ENCODE results near the gene EDEM2. TPM values are rescaled to one million over a fixed set of nuclear protein-coding genes. Genes with fewer than 3 reads are reported as not detected.

EDEM2 gene
- total and polyA plus RNA-seq, 2 of the 13 experiments (the other 11 are each of a cell fraction or from before 2014, with no cell fraction given), result 33.1 to 46.9 TPM

- intact Hi-C loops (cut with micrococcal nuclease; ENCODE audit: unreplicated experiment) (no loop called here), in situ Hi-C loops (cut with HindIII; ENCODE audit: extremely low pct_ligation_motif_present, low pct_unique_long_range_greater_than_20kb) (loop anchor here (25.0 kb wide), 1 partner anchor 308 kb away; the partner anchor contains the start of gene GDF5)
- no peaks in the 10 kb centered on the region for H3K79me2 ChIP-seq (ENCODE audit: insufficient read depth, low read length)
- CTCF ChIA-PET (ENCODE audit: low intra/inter-chr PET ratio, low total read pairs), result no interaction called here
- DNase-seq (ENCODE audit: low spot score) (peak; percentile 75), FAIRE-seq (peak; percentile 28), ATAC-seq (peak; percentile 81)
- peaks cover 13 to 36% of the 10 kb centered on the region in 2 experiments for H3K36me3 ChIP-seq (replicated peaks in 1 of 2; ENCODE audit: control insufficient read depth in 1 of 2, insufficient read depth in 2 of 2, low read length in 2 of 2)
- 59% methylated on average over 2 of the region's 2 CpGs for WGBS (ENCODE audit: low lambda C conversion rate)
- no peak overlapping the region for H3K4me3 ChIP-seq (replicated peaks in 1 of 3; ENCODE audit: insufficient read depth in 1 of 3, low read depth in 2 of 3, low read length in 3 of 3)
- no peaks in the 10 kb centered on the region for H3K27me3 ChIP-seq (ENCODE audit: control insufficient read depth in 1 of 2, insufficient read depth in 2 of 2, low read length in 2 of 2)
- H3K4me1 ChIP-seq (ENCODE audit: insufficient read depth, low read length), result peaks cover 11% of the 10 kb centered on the region
- POLR2A ChIA-PET, result no interaction called here
- BruUV-seq (replicated peaks), result no TSS peak
- no peak overlapping the region for H3K27ac ChIP-seq (ENCODE audit: extremely low read length, insufficient read depth, low read length)
- no peaks in the 10 kb centered on the region for H3K9me3 ChIP-seq (ENCODE audit: low read length)
- H2AFZ ChIP-seq (ENCODE audit: low read length), result no peak overlapping the region
- H3K9ac ChIP-seq (ENCODE audit: insufficient read depth, low read depth, low read length), result no peak overlapping the region
- H3K4me2 ChIP-seq (ENCODE audit: low read depth, low read length), result no peak overlapping the region
- H4K20me1 ChIP-seq (ENCODE audit: insufficient read depth, low read length), result no peaks in the 10 kb centered on the region
- TF ChIP-seq TBP (CRISPR knock-in tag; IDR thresholded peaks at IDR 0.05), result no peak
- peak; percentile 72 for TF ChIP-seq ATF7 (IDR thresholded peaks at IDR 0.05)
- no peak for TF ChIP-seq ATF7 (CRISPR knock-in tag; IDR thresholded peaks at IDR 0.05)
- peak; percentile 55; the same call in 1 of the 2 replicates for TF ChIP-seq TBX3 (IDR thresholded peaks at IDR 0.05; ENCODE audit: borderline replicate concordance)
- TF ChIP-seq SKIL (CRISPR knock-in tag; IDR thresholded peaks at IDR 0.05; ENCODE audit: borderline replicate concordance), result peak; percentile 40; the same call in 1 of the 2 replicates
- peak; percentile 68; the same call in 1 of the 2 replicates for TF ChIP-seq HOMEZ (CRISPR knock-in tag; IDR thresholded peaks at IDR 0.05; ENCODE audit: low read depth)
- peak; percentile 43; the same call in 1 of the 2 replicates for TF ChIP-seq KAT8 (CRISPR knock-in tag; IDR thresholded peaks at IDR 0.05)
- TF ChIP-seq ZNF616 (CRISPR knock-in tag; IDR thresholded peaks at IDR 0.05; ENCODE audit: low read depth), result no peak
- TF ChIP-seq ATF4 (CRISPR knock-in tag; IDR thresholded peaks at IDR 0.05), result peak in 1 of 2 experiments; percentile 93; a peak in 3 of 4 replicates
- peak; percentile 65 for TF ChIP-seq ASH2L (IDR thresholded peaks at IDR 0.05; ENCODE audit: insufficient read length, low read depth, low read length)
- 0 out of 2 replicates have a peak, but pooled peaks have one; percentile 33 for TF ChIP-seq PAXIP1 (CRISPR knock-in tag; conservative IDR thresholded peaks at IDR 0.05)
- peak; percentile 40; the same call in 1 of the 2 replicates for TF ChIP-seq JUNB (CRISPR knock-in tag; IDR thresholded peaks at IDR 0.05; ENCODE audit: borderline replicate concordance)
- TF ChIP-seq HHEX (CRISPR knock-in tag; IDR thresholded peaks at IDR 0.05), result peak; percentile 57; the same call in 1 of the 2 replicates
- TF ChIP-seq MED8 (CRISPR knock-in tag; IDR thresholded peaks at IDR 0.05; ENCODE audit: insufficient replicate concordance), result no peak
These were observed 17.5 kb downstream of the EDEM2 start for GRCh38 chr20:35129647-35130069.

Data from HepG2 (cell line).